WTC11 (cell line): ENCODE results near the gene TMEM59L.

Source experiments
- ATF1 ChIP-seq: sonication (generic); formaldehyde crosslinking; IDR thresholded peaks from 2 replicates; pipeline ENCODE4 v1.8.1; 2023; ENCODE audit warnings: mild to moderate bottlenecking, moderate library complexity, missing genetic modification reagents
- ATF6 ChIP-seq: sonication (generic); formaldehyde crosslinking; IDR thresholded peaks from 2 replicates; pipeline ENCODE4 v1.8.1; 2023; ENCODE audit warnings: mild to moderate bottlenecking, missing genetic modification reagents
- CBFB ChIP-seq: sonication (generic); formaldehyde crosslinking; IDR thresholded peaks from 2 replicates; pipeline ENCODE4 v1.8.1; 2022; ENCODE audit warnings: mild to moderate bottlenecking, low read depth, missing genetic modification reagents
- CTCF ChIP-seq: fragments of 200-600 bp; IDR thresholded peaks from 2 replicates; pipeline ENCODE4 v1.8.0; 2022; ENCODE audit warnings: antibody characterized with exemption
- E2F5 ChIP-seq: sonication (generic); formaldehyde crosslinking; IDR thresholded peaks from 2 replicates; pipeline ENCODE4 v1.8.1; 2022; ENCODE audit warnings: mild to moderate bottlenecking, moderate library complexity, missing genetic modification reagents
- MXD4 ChIP-seq: fragments of 250-450 bp; sonication (Bioruptor Pico); IDR thresholded peaks from 2 replicates; pipeline ENCODE4 v1.8.0; 2021; ENCODE audit warnings: mild to moderate bottlenecking, moderate library complexity, borderline replicate concordance
- NFYB ChIP-seq: sonication (generic); formaldehyde crosslinking; conservative IDR thresholded peaks from 2 replicates; pipeline ENCODE4 v1.8.0; 2022; ENCODE audit warnings: low read depth, missing genetic modification reagents
- TEAD4 ChIP-seq: sonication (generic); formaldehyde crosslinking; IDR thresholded peaks from 2 replicates; pipeline ENCODE4 v1.8.0; 2022; ENCODE audit warnings: mild to moderate bottlenecking, missing genetic modification reagents
- USF2 ChIP-seq: sonication (generic); formaldehyde crosslinking; IDR thresholded peaks from 2 replicates; pipeline ENCODE4 v1.8.1; 2023; ENCODE audit warnings: mild to moderate bottlenecking, missing genetic modification reagents, moderate library complexity
- ZNF232 ChIP-seq: sonication (generic); formaldehyde crosslinking; IDR thresholded peaks from 2 replicates; pipeline ENCODE4 v1.8.0; 2022; ENCODE audit warnings: mild to moderate bottlenecking, missing genetic modification reagents
- ZNF512 ChIP-seq: sonication (generic); formaldehyde crosslinking; IDR thresholded peaks from 2 replicates; pipeline ENCODE4 v1.8.1; 2022; ENCODE audit warnings: missing genetic modification reagents, borderline replicate concordance
- TF ChIP-seq, protein P1 (sequence below): sonication (generic); formaldehyde crosslinking; conservative IDR thresholded peaks from 2 replicates; pipeline ENCODE4 v1.8.1; 2023; ENCODE audit warnings: mild to moderate bottlenecking, low read depth, missing genetic modification reagents, moderate library complexity
- TF ChIP-seq, protein P2 (sequence below): sonication (generic); formaldehyde crosslinking; IDR thresholded peaks from 2 replicates; pipeline ENCODE4 v1.8.0; 2023; ENCODE audit warnings: missing genetic modification reagents

- TF ChIP-seq ATF6 (CRISPR knock-in tag) (no peak), CTCF (no peak), USF2 (CRISPR knock-in tag) (no peak), ATF1 (CRISPR knock-in tag) (no peak), CBFB (CRISPR knock-in tag) (no peak), TEAD4 (no peak), E2F5 (CRISPR knock-in tag) (no peak), NFYB (CRISPR knock-in tag) (no peak), MXD4 (CRISPR knock-in tag) (no peak), ZNF232 (no peak), ZNF512 (CRISPR knock-in tag) (no peak)
- TF ChIP-seq, protein P1, sequence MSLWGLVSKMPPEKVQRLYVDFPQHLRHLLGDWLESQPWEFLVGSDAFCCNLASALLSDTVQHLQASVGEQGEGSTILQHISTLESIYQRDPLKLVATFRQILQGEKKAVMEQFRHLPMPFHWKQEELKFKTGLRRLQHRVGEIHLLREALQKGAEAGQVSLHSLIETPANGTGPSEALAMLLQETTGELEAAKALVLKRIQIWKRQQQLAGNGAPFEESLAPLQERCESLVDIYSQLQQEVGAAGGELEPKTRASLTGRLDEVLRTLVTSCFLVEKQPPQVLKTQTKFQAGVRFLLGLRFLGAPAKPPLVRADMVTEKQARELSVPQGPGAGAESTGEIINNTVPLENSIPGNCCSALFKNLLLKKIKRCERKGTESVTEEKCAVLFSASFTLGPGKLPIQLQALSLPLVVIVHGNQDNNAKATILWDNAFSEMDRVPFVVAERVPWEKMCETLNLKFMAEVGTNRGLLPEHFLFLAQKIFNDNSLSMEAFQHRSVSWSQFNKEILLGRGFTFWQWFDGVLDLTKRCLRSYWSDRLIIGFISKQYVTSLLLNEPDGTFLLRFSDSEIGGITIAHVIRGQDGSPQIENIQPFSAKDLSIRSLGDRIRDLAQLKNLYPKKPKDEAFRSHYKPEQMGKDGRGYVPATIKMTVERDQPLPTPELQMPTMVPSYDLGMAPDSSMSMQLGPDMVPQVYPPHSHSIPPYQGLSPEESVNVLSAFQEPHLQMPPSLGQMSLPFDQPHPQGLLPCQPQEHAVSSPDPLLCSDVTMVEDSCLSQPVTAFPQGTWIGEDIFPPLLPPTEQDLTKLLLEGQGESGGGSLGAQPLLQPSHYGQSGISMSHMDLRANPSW (CRISPR knock-in tag), result no peak
- TF ChIP-seq, protein P2, sequence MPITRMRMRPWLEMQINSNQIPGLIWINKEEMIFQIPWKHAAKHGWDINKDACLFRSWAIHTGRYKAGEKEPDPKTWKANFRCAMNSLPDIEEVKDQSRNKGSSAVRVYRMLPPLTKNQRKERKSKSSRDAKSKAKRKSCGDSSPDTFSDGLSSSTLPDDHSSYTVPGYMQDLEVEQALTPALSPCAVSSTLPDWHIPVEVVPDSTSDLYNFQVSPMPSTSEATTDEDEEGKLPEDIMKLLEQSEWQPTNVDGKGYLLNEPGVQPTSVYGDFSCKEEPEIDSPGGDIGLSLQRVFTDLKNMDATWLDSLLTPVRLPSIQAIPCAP, result no peak
These were observed 45.7 kb upstream of the TMEM59L start for GRCh38 chr19:18566953-18567352.
